ENCODE results near the gene DUSP16. TPM values are rescaled to one million over a fixed set of nuclear protein-coding genes. Genes with fewer than 3 reads are reported as not detected.

The DUSP16 gene
- total RNA-seq, 1 donor from 2014 or later: 15.9 TPM

DNA sequence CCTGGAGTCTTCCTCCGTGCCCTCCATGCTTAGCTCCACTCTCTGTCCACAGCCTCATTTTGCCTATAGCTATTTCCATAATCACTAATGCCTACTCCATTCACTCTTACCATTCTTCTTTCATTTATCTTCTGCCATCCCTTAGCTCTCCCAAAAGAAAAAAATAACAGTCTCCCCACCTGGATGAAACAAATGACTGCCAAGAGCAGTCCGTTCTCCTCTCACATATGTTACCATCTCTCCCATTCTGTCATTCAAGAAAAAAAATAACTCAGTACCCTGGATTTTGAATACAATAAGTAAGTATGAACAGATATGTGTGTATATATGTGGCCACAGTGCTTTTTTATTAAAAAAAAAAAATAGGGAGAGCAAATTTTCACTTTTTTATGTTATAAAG is 13.2 kb downstream of the DUSP16 start:
- DNase-seq (ENCODE audit: low spot score): no peak

- no peak for DNase-seq (ENCODE audit: low spot score)
Measured at GRCh38 chr12:12548713-12549112, 13.9 kb downstream of the DUSP16 start.

DNA sequence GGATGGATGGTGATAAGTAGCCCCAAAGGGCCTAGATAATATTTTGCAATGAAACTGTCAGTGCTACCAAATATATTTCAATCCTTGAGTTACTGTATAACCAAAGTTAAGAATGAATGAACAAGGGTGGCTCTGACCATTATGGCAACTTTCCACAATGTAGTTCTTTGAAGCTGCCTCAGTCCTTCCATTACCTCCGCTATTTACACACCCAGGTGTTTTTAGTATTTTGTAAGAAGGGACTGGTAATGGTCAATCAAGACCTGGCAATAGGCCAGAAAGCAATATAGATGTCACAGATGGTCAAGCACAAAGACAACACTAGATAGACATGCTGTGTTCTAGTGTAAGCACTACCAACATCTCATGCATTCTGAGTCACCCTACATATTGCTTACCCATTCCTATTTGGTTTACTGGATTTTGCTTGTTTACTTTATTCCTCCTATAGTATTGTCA is 16.3 kb downstream of the DUSP16 start:
- no peak for DNase-seq (ENCODE audit: low spot score)

DNA sequence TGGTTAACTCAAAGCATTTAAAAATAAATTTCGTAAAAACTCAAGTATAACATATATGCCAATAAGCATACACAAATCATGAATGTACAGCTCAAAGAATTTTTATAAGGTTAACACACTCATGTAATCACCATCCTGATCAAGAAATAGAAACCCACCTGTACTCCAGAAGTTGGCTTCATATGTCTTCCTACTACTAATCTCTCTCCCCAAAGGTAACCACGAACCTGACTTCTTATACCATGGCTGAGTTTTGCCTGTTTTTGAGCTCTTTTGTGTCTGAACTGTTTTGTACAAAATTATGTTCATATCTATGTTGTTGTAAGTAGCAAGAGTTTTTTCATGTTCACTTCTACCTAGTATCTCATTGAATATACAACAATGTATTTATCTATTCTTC is 18.7 kb downstream of the DUSP16 start:
- no peak for DNase-seq (ENCODE audit: low spot score)

GRCh38 chr12:12542964-12543363 is 19.7 kb downstream of the DUSP16 start:
- no peak for DNase-seq (ENCODE audit: low spot score)

GRCh38 chr12:12542286-12542685 is 20.4 kb downstream of the DUSP16 start:
- no peak for DNase-seq (ENCODE audit: low spot score)

DNA sequence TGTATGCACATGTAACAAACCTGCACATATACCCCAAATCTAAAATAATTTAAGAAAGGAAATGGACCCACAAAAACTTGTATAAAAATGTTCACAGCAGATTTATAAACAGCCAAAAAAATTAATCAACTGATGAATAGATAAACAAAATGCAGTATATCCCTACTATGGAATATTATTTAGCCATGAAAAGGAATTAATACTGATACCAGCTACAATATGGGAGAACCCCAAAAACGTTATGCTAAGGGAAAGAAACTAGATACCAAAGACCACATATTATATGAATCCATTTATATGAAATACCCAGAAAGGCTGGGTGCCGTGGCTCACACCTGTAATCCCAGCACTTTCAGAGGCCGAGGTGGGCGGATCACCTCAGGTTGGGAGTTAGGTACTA is 20.9 kb downstream of the DUSP16 start:
- no peak for DNase-seq (ENCODE audit: low spot score)

DNA sequence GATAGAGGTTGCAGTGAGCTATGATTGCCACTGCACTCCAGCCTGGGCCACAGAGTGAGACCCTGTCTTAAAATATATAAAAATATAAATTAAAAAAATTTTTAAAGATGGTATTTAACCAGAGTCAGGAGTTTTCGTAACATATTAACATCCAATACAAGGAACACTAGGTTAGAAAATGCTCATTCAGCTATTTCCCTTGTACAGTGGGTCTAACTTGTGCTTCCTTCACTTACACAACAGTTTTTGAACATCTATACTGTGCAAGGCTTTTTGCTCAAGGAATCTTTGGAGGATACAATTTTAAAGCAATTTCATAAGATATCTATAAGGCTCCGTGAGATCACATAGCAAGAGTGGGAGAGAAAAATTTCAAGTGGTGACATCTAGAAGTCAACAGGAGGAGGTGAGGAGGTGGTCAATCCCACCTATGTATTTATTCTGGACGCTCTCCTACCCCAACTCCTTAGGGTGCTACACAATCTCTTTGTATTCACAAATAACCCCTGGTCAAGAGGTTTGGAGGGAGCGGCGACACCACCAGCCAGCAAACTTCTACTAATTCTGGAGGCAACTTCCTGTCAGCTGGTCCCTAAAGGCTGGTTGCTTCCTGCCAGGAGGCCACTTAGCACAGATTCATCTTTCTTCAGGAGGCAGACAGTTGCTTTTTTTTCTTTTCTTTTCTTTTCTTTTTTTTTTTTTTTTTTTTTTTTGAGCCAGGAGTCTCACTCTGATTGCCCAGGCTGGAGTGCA is 22.2 kb downstream of the DUSP16 start:
- no peak for DNase-seq (ENCODE audit: low spot score)

- DNase-seq (ENCODE audit: low spot score): no peak
Measured at GRCh38 chr12:12539028-12539810, 23.4 kb downstream of the DUSP16 start.

GRCh38 chr12:12538535-12538934 is 24.1 kb downstream of the DUSP16 start:
- no peak for DNase-seq (ENCODE audit: low spot score)

DNA sequence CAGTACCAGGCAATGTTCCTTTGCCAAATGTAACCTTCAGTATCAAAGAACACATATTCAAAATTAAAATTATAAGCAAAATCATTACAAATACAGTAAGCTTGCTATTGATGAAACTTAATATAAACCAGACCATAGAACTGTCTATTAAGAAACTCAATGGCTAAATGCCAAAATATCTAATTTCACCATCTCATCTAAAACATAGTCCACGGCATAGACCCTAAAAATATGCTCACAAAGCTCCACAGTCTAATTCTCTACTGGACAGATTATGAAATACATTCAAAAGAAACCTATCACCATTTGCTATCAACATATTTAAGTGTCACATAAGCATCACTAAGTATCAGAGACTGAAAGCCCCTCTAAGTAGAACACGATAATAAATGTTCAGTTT is 25.2 kb downstream of the DUSP16 start:
- no peak for DNase-seq (ENCODE audit: low spot score)

- no peak for DNase-seq (ENCODE audit: low spot score)
Measured at GRCh38 chr12:12534975-12535374, 27.7 kb downstream of the DUSP16 start.

DNA sequence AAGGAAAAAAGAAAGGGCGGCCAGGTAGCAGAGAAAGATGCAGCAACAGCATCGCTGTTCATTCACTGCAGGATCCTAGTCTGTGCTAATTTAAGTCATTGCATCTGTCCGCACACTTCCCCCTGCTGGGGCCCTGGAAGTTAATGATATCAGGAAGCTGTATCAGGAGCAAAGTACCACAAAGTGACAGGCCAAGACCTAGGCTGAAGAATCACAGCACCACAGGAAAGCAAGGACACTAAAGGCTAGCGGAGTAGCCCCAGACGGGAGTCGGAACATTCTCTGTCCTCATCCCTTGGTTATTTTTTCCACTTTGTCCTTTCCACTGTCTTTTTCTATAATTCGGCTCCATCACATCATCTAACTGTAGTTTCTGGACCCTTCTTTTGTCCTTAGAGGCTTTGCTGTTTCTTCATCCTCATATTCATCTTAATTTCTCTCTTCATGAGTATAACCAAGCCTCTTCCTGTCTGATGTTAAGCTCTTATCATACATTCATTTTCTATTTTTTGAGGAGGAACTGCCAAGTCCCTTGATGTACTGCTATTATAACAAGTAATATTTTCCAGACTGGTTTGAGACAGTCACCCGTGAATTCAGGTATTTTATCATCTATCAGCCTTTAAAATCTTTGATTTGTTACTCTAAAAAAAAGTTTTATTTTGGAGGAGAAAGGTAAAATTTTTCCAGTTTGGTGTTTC is 28.3 kb downstream of the DUSP16 start:
- no peak for DNase-seq (ENCODE audit: low spot score)

GRCh38 chr12:12533238-12533829 is 29.3 kb downstream of the DUSP16 start:
- no peak for DNase-seq (ENCODE audit: low spot score)

- DNase-seq (ENCODE audit: low spot score): no peak
Measured at GRCh38 chr12:12531194-12531593, 31.5 kb downstream of the DUSP16 start.

GRCh38 chr12:12529783-12530421 is 32.8 kb downstream of the DUSP16 start:
- DNase-seq (ENCODE audit: low spot score): no peak

- no peak for DNase-seq (ENCODE audit: low spot score)
Measured at GRCh38 chr12:12528361-12529270, 34.0 kb downstream of the DUSP16 start.

- DNase-seq (ENCODE audit: low spot score): no peak
Measured at GRCh38 chr12:12527820-12528296, 34.8 kb downstream of the DUSP16 start.

DNA sequence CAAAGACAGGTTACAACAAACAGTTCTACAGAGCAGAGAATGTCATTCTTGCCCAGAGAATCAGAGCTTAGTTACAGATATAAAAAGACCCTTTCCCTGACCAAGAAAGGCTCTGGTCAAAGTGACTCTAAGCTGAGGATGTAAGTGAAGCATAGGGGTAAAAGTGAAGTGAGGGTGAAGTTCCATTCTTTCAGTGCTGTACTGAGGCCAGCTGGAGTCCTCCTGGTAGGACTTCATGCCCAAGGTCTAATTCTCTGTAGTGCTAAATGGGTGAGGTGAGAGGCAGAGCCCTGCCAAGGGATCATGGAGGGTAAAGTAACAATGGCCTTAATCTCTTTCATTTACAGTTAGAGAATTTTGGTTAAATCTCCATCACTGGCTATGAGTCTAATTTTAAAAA is 38.5 kb downstream of the DUSP16 start:
- DNase-seq (ENCODE audit: low spot score): no peak

- DNase-seq (ENCODE audit: low spot score): no peak
Measured at GRCh38 chr12:12523229-12523628, 39.4 kb downstream of the DUSP16 start.

All from mesenteric fat pad (tissue), 1 donor.